GM12874 (cell line): ENCODE data around the gene RMI1.

Experiments used
- TF ChIP-seq, protein P1 (sequence below): IDR thresholded peaks from 2 replicates; pipeline ENCODE4 v1.5.1; 2011; ENCODE audit warnings: low read depth, mild to moderate bottlenecking, control low read depth, low read length, moderate library complexity; ENCODE audit not compliant: insufficient read depth

RMI1 gene

DNA sequence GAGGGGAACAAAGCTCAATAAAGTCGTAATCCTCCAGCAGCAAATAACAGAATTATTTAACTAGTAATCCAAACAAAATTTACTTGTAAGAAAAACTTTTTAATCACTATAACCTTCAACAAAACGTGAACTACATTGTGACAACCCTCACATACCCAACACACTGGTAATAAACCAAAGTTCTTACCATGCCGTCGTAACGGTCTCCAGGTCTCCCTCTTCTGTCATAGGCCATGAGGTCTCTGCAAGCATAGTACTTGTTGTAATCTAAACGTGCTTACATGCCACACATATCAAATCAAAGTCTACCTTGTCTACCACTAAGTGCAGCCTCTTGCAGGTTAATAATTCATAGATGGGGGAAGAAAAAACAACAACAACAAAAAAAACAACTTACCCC is 9.1 kb upstream of the RMI1 start:
- TF ChIP-seq, protein P1, sequence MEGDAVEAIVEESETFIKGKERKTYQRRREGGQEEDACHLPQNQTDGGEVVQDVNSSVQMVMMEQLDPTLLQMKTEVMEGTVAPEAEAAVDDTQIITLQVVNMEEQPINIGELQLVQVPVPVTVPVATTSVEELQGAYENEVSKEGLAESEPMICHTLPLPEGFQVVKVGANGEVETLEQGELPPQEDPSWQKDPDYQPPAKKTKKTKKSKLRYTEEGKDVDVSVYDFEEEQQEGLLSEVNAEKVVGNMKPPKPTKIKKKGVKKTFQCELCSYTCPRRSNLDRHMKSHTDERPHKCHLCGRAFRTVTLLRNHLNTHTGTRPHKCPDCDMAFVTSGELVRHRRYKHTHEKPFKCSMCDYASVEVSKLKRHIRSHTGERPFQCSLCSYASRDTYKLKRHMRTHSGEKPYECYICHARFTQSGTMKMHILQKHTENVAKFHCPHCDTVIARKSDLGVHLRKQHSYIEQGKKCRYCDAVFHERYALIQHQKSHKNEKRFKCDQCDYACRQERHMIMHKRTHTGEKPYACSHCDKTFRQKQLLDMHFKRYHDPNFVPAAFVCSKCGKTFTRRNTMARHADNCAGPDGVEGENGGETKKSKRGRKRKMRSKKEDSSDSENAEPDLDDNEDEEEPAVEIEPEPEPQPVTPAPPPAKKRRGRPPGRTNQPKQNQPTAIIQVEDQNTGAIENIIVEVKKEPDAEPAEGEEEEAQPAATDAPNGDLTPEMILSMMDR = no peak

DNA sequence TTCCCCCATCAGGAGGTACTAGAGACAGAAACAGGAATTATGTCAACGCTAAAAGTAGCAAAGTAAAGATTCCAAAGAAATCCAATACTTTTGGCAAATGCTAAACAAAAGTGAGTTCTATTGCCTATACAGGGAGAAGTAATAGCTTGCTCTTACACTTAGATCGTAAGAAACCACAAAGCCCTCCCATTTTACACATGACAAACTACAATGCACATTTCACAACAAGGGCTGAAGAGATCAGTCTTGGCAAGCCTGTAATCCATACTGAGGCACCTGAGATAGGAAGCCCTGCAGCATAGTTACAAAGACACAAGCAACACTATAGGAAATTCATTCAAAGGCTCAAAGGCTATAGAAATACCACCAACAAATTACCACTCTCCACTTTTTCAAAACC is 8.3 kb upstream of the RMI1 start:
- TF ChIP-seq, protein P1 = no peak

DNA sequence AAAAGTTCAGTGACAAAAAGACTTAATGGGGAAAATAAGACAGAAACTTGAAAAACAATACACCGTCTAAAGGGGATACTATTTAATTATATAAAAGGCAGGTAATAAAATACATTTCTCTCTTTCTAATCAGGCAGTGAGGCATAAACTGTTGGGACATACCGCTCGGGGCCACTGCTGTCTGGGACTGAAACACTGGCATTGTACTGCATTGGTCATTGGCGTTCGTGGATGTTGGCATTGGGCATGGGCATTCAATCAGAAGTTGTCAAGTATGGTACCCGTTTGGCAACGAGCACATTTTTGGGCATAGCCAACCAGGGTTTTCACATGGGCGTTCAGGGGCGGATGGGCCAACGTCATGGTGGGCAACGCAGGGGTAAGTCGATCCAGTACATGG is 5.3 kb upstream of the RMI1 start:
- TF ChIP-seq, protein P1 = no peak

DNA sequence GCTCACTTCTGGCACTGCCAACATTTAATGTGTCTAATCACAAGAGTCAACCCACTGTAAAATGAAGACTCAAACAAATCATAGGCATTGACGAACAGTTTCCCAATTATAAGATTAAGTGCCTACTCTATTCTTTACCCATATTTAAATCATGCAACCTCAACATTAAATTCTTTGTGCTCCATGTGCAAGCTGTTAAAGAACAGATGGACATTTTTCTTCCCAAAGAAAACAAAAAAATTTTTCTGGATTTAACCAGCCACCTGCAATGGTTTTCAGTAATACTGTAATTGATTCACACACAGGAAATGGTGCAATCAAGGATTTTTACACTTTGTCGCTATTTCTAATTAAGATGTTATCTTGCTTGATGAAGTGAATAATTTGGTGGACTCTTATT is 4.2 kb upstream of the RMI1 start:
- TF ChIP-seq, protein P1 = no peak

DNA sequence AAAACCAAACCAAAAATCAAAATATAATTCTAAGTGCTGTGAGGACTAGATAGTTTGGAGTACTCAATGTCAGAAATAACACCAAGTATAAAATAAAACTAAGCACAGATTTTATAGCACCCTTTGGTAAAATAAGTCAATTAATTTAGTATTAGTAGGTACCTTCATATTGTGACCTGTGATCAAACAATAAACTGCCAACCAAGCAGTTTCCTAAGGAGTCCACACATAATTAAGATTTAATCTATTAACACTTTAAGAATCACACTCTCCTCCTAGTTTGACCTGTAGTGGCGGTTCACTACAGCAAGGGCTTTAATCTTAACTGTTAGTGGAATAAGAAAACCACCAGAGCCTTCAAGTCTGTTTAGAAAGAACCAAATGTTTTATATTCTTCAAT is 3.4 kb upstream of the RMI1 start:
- TF ChIP-seq, protein P1 = no peak

DNA sequence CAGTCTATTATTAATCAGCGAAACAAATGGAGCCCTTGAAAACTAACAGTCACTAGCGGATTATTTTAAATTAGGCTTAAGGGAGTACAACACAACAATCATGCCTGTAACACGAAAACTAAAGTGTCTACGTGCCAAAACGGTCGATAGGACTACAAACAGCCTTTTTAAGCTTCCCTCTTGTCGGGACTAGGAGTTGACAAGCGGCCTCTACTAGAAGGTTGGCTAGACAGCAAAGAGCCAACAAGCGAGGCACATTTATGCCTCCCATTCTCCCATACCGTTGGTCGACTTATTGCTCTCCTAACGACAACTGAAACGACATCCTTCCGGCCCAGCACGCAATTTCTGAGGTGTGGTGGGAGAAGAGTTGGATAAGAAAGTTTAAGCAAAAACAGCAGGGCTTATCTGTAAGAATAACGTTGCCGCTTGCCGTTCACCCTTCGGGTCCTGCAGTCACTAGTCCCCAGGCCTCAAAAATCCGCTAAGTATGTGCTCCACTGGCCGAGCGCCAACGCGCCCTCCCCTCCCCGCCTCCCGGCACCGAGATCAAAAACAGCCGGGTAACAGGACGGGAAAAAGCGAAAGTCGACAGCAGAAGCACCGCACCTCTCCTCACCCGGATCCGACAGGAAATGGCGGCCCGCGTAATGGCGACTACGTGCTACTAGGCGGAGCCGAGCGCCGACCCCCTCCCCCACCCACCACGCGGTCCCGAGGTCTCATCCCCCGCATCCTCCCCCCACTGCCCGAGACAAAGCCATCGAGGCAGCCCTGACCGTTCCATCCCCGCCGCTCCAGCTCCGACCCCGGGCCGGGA is 1.4 kb upstream of the RMI1 start:
- TF ChIP-seq, protein P1 = no peak

DNA sequence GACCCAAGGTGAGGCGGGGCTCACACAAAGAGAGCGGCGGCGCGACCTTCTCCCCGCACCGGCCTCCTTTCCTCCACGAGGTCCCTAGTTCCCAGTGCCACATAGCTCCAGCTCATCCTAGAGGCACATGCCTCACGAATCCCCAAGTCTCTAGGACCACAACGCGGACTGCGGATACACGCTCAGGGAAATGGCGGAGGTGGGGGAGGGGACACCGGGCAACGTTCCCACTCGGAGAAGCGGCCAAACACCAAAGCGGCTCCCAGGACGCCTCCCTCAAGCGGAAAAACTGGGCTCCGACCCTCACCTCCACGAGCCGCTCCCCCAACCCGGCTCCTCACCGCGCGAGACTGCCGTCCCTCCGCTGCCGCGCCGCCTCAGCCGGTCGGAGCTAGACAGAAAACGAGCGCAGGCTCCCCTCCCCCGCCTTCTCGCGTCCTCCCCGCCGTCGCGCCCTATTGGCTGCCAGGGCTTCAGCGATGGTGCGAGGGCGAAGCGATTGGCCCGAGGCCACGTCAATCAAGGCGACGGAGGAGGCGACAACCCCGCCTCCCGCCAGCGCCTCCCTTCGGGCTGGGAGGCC is 702 bp upstream of the RMI1 start, which contains the start of gene HNRNPK:
HNRNPK (minus strand) TSS at position 404 of the 583 bp plus-strand sequence. CDS start 1,963 bp downstream, outside the sequence.
- TF ChIP-seq, protein P1 = peak; percentile 19; the same call in 1 of the 2 replicates
